Body of pancreas (tissue), 4 donors: Measurements from ENCODE around the gene PAIP1. TPM values are rescaled to one million over a fixed set of nuclear protein-coding genes. Genes with fewer than 3 reads are reported as not detected.

Experiments used
- ATAC-seq: fragments of 150-250 bp; one replicate; pipeline ENCODE4 v1.9.1; 2016
- DNase-seq, 4 donors: peaks; one replicate each; pipeline ENCODE4 v3.0.0-alpha.2; 2019
- H3K27ac ChIP-seq, 4 donors: fragments of 200-600 bp; sonication (generic); 1 replicate in 3 of 4; 2 replicates in 1 of 4; pipeline versions ENCODE4 v1.5.1 to v1.6.1; 2016 to 2019; ENCODE audit warnings: mild to moderate bottlenecking in 1 of 4, mixed read lengths in 1 of 4, moderate library complexity in 1 of 4
- H3K27me3 ChIP-seq, 2 donors: fragments of 200-600 bp; sonication (generic); one replicate each; pipeline ENCODE4 v1.6.0; 2016; ENCODE audit warnings: mild to moderate bottlenecking in 1 of 2
- H3K36me3 ChIP-seq, 2 donors: fragments of 200-600 bp; sonication (generic); replicated peaks in 1 of 2; 2 replicates each; pipeline ENCODE4 v1.5.1; 2016; ENCODE audit warnings: low read depth in 2 of 2; ENCODE audit not compliant: insufficient read depth in 1 of 2
- H3K4me1 ChIP-seq: fragments of 200-600 bp; sonication (generic); one replicate; pipeline ENCODE4 v1.6.0; 2016
- H3K4me3 ChIP-seq, 2 donors: fragments of 200-600 bp; sonication (generic); 1 replicate in 1 of 2; 2 replicates in 1 of 2; pipeline ENCODE4 v1.5.1; 2016 to 2019
- H3K9me3 ChIP-seq, 3 donors: fragments of 200-600 bp; sonication (generic); 1 replicate in 2 of 3; 2 replicates in 1 of 3; pipeline ENCODE4 v1.5.1; 2016
- CTCF ChIP-seq, 7 experiments: fragments of 450-650 bp in 4 of 7; fragments of 200-600 bp in 3 of 7; sonication (generic) in 3 of 7; IDR thresholded peaks; one replicate each; pipeline ENCODE4 v1.5.1; 2016 to 2019; ENCODE audit warnings: antibody characterized with exemption in 7 of 7
- POLR2A ChIP-seq, 3 donors: fragments of 450-650 bp; IDR thresholded peaks; one replicate each; pipeline ENCODE4 v1.6.1; 2016; ENCODE audit warnings: antibody characterized with exemption in 3 of 3, mild to moderate bottlenecking in 2 of 3
- WGBS, 2 donors: methylation state at CpG; one replicate each; pipeline ENCODE4 v1.1.5; 2017; 5-methylcytosine and 5-hydroxymethylcytosine counted together
- intact Hi-C: fragments of 100-400 bp; cut with DNase I; formaldehyde crosslinking; loops from one replicate; pipeline ENCODE4 v1.15.1; 2023
- total RNA-seq, 2 donors: library from RNA; depleted of rRNA; stranded (reverse); fragments of >200 nt; gene quantifications; one replicate each; pipeline ENCODE4 v1.1.0, GENCODE V29; 2016

PAIP1 gene
- total RNA-seq, 2 donors from 2014 or later, result 33.6 to 45.1 TPM

- intact Hi-C loops, result no loop called here
- H3K4me1 ChIP-seq, result peaks cover 17% of the 10 kb centered on the region
- WGBS, 2 donors, result 2 to 7% methylated on average over 12 to 32 of the region's 32 CpGs
- peak overlapping the region; percentile 75 to 79 for H3K4me3 ChIP-seq
- no peaks in the 10 kb centered on the region for H3K9me3 ChIP-seq
- ATAC-seq, result peak; percentile 85
- TF ChIP-seq POLR2A (IDR thresholded peaks at IDR 0.05) (peak; percentile 38 to 77 (median 70)), CTCF (IDR thresholded peaks at IDR 0.05) (peak; percentile 60 to 88 (median 82))
- no peaks in the 10 kb centered on the region for H3K27me3 ChIP-seq
- DNase-seq, result peak; percentile 85 to 87 (median 86)
- H3K27ac ChIP-seq, result peak overlapping the region; percentile 95 to 99 (median 96)
- no peaks in the 10 kb centered on the region for H3K36me3 ChIP-seq
Observed at GRCh38 chr5:43484106-43484849, 72.6 kb downstream of the PAIP1 start.

- peak within 1 kb of the TSS; percentile 75 to 79 for H3K4me3 ChIP-seq
- no peaks in the 10 kb centered on the region for H3K27me3 ChIP-seq
- no peaks in the 10 kb centered on the region for H3K36me3 ChIP-seq
- DNase-seq (peak; percentile 91 to 95 (median 94)), ATAC-seq (peak; percentile 97)
- peak within 1 kb of the TSS; percentile 95 to 99 (median 96) for H3K27ac ChIP-seq
- peaks cover 17% of the 10 kb centered on the region for H3K4me1 ChIP-seq
- WGBS, 2 donors, result 0 to 1% methylated on average over 41 to 61 of the region's 62 CpGs
- intact Hi-C loops, result no loop called here
- no peaks in the 10 kb centered on the region for H3K9me3 ChIP-seq
- TF ChIP-seq CTCF (IDR thresholded peaks at IDR 0.05), result no peak
- TF ChIP-seq POLR2A (IDR thresholded peaks at IDR 0.05), result peak; percentile 83 to 97 (median 95)
Observed at GRCh38 chr5:43483298-43484105, 73.4 kb downstream of the PAIP1 start, which contains the start of gene TMEM267. TSS of gene TMEM267 (minus strand) at chr5:43483865. CDS start at chr5:43453969, 29,896 bp downstream.

GRCh38 chr5:43482490-43483297 is 74.2 kb downstream of the PAIP1 start:
- no peak for DNase-seq
- peak overlapping the region in 3 of 4 donors; percentile 95 to 99 (median 98) for H3K27ac ChIP-seq
- no peaks in the 10 kb centered on the region for H3K9me3 ChIP-seq
- TF ChIP-seq POLR2A (IDR thresholded peaks at IDR 0.05), result no peak
- no peak for TF ChIP-seq CTCF (IDR thresholded peaks at IDR 0.05)
- ATAC-seq, result no peak
- 27 to 32% methylated on average over 6 of the region's 6 CpGs for WGBS, 2 donors
- peak overlapping the region; percentile 75 to 79 for H3K4me3 ChIP-seq
- H3K4me1 ChIP-seq, result peaks cover 17% of the 10 kb centered on the region
- no peaks in the 10 kb centered on the region for H3K36me3 ChIP-seq
- no peaks in the 10 kb centered on the region for H3K27me3 ChIP-seq
- intact Hi-C loops, result no loop called here

Other genes starting within 250 kb of the PAIP1 start
- gene HMGCS1, start 243.7 kb downstream of the PAIP1 start, total RNA-seq, result 10 to 100 TPM; 10.9 to 22.8 TPM
- gene CCL28, start 144.7 kb downstream of the PAIP1 start, total RNA-seq, result 10 to 100 TPM; 10.5 to 21.0 TPM
- 1 to 10 TPM; 7.3 to 9.2 TPM for gene TMEM267, start 73.2 kb downstream of the PAIP1 start, total RNA-seq
- 1 to 10 TPM in 1 of 2 donors, not detected in 1; 1.3 TPM for gene C5orf34, start 41.9 kb downstream of the PAIP1 start, total RNA-seq
- 10 to 100 TPM; 25.1 to 30.1 TPM for gene NNT, start 46.1 kb upstream of the PAIP1 start, total RNA-seq